ENCODE measurements around the gene FICD.
"Not testable (repeated sequence)": the region's sequence is repeated elsewhere in the genome, so short reads cannot be mapped to it uniquely, and the experiment has no call there.

Gene FICD

GRCh38 chr12:108531929-108532848 is 17.1 kb downstream of the FICD start:
- no peak for DNase-seq (ENCODE audit: low read depth, low spot score)

- no peak for DNase-seq (ENCODE audit: low read depth, low spot score)
Observed at GRCh38 chr12:108538146-108538545, 23.1 kb downstream of the FICD start.

- no peak for DNase-seq (ENCODE audit: low read depth, low spot score)
Observed at GRCh38 chr12:108538616-108539195, 23.6 kb downstream of the FICD start.

GRCh38 chr12:108542320-108542719 is 27.2 kb downstream of the FICD start:
- no peak for DNase-seq (ENCODE audit: low read depth, low spot score)

- DNase-seq (ENCODE audit: low read depth, low spot score): no peak
Observed at GRCh38 chr12:108543652-108544051, 28.6 kb downstream of the FICD start.

GRCh38 chr12:108547686-108548085 is 32.6 kb downstream of the FICD start:
- DNase-seq (ENCODE audit: low read depth, low spot score): no peak

GRCh38 chr12:108548954-108549521 is 34.0 kb downstream of the FICD start:
- no peak for DNase-seq (ENCODE audit: low read depth, low spot score)

GRCh38 chr12:108551535-108551934 is 36.5 kb downstream of the FICD start:
- DNase-seq (ENCODE audit: low read depth, low spot score): no peak

- no peak for DNase-seq (ENCODE audit: low read depth, low spot score)
Observed at GRCh38 chr12:108553799-108554198, 38.7 kb downstream of the FICD start.

GRCh38 chr12:108555383-108555782 is 40.3 kb downstream of the FICD start:
- DNase-seq (ENCODE audit: low read depth, low spot score): not testable (repeated sequence)

- no peak for DNase-seq (ENCODE audit: low read depth, low spot score)
Observed at GRCh38 chr12:108559007-108559655, 44.1 kb downstream of the FICD start.

- no peak for DNase-seq (ENCODE audit: low read depth, low spot score)
Observed at GRCh38 chr12:108559748-108560147, 44.7 kb downstream of the FICD start.

GRCh38 chr12:108560321-108560721 is 45.2 kb downstream of the FICD start:
- no peak for DNase-seq (ENCODE audit: low read depth, low spot score)

- DNase-seq (ENCODE audit: low read depth, low spot score): peak; percentile 75
Observed at GRCh38 chr12:108560752-108561719, 46.0 kb downstream of the FICD start, which contains the start of gene SART3. Gene SART3, minus strand, starts transcription at chr12:108561173. Its CDS starts 19 bp downstream, at chr12:108561154.

GRCh38 chr12:108561852-108562347 is 46.8 kb downstream of the FICD start:
- no peak for DNase-seq (ENCODE audit: low read depth, low spot score)

GRCh38 chr12:108562348-108563135 is 47.5 kb downstream of the FICD start, which contains the start of gene ISCU:
Gene ISCU, plus strand, starts transcription at chr12:108562596. Its CDS starts 27 bp downstream, at chr12:108562623.
- peak; percentile 95 for DNase-seq (ENCODE audit: low read depth, low spot score)

GRCh38 chr12:108563136-108563803 is 48.2 kb downstream of the FICD start:
- DNase-seq (ENCODE audit: low read depth, low spot score): peak; percentile 53

- DNase-seq (ENCODE audit: low read depth, low spot score): no peak
Observed at GRCh38 chr12:108563804-108564151, 48.7 kb downstream of the FICD start.

GRCh38 chr12:108564724-108565123 is 49.6 kb downstream of the FICD start:
- no peak for DNase-seq (ENCODE audit: low read depth, low spot score)

Data from brain pericyte (primary cell).